GM10266 (cell line): Measurements from ENCODE around the gene VTI1A.

Experiments
- DNase-seq: peaks from one replicate; pipeline ENCODE4 v3.0.0; 2012; ENCODE audit errors: extremely low spot score
- CTCF ChIP-seq: IDR thresholded peaks from 2 replicates; pipeline ENCODE4 v1.5.1; 2012; ENCODE audit warnings: mild to moderate bottlenecking, low read depth; ENCODE audit not compliant: control insufficient read depth, insufficient read depth; ENCODE audit errors: missing control alignments

Gene VTI1A

DNA sequence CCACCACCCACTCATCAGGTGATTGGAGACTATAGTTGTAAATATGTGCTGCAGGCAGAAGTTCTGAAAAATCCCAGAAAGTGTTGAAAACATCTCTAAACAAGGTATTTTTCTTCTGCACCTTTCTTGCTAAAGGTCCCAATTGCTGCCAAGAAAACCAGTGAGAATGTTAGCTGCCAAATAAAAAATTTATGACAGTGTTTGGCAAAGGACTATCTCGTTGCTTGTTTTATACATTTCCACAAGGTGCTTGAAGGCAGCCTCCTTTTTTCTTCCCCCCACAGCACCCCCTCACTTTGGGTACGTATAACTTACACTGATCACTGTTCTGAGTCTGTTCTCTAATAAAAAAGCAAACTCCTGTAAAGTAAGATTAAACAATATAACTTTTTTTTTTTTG, 344.4 kb downstream of the VTI1A start:
- DNase-seq, result no peak
- TF ChIP-seq CTCF, result no peak

DNA sequence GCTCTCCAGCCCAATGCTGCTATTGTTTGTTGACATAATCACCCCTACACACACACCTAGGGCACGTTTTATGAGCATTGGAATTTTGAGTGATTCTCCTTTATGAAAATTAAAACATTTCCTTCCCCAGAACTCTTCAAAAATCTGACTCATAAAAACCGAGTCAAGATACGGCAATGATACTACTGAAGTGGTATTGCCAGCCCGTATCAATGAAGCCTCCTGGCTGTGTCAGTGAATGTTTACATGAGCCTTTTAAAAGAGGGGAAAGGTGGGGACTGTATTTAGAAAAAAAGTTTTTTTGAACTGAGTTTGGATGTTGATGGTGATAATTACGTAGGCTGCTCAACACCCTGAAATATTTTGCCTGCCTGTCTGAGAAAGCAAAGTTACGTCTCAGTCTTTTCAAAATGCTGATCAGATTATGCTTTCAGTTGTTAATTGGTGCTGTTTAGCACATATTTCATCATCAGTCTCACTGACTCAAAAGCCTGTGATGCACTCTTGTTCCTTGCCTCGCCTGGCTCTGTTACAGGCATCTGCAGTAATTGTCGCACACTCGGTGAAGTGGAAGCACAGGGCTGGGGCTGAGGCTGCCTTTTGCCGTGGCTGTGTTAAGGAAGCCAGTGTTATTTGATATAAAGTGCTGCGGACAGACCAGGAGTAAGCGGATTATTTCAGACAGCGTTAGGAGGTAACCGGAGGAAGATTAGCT, 345.6 kb downstream of the VTI1A start:
- DNase-seq, result no peak
- TF ChIP-seq CTCF, result no peak

- no peak for DNase-seq
Measured at GRCh38 chr10:112793202-112793921, 346.3 kb downstream of the VTI1A start.

GRCh38 chr10:112794201-112794600, 347.2 kb downstream of the VTI1A start:
- no peak for TF ChIP-seq CTCF
- DNase-seq, result no peak

More at GRCh38 chr10:112793202-112793921, 346.3 kb downstream of the VTI1A start:
- no peak for TF ChIP-seq CTCF

DNA sequence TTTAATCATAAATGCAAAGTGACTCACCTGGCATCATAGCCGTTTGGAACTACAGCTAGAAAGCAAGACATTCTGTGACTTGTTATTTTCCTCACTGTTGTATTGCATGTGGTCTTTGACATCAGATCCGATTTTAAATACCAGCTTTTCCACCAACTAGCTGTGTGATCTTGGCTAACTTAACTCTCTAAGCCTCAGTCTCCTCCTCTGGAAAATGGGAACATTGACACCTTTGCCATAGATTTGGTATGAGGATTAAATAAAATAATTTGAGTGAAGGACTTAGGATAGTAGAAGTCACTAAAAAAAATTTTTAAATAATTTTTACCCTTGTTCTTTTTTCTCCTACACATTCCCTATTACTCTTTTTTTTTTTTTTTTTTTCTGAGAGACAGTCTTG, 348.1 kb downstream of the VTI1A start:
- no peak for DNase-seq
- no peak for TF ChIP-seq CTCF

DNA sequence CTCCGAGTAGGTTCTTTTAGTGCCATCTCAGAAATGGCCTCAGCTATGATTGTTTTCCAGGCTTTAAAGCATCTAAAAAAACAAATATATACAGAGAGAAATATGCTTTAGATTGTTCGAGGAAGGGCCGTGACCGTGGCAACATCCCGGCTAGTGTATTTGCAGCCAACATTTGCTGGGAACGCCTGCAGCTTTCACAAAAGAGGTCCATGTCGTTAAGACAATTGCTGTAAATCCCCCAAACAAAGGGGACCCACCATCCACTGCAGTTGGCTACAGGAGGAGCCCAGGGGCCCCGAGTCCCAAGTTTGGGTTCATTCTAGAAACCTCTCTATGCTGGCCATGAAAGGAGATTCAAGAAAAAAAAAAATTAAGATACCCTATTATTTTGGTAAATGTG, 350.2 kb downstream of the VTI1A start:
- TF ChIP-seq CTCF, result no peak
- no peak for DNase-seq

DNA sequence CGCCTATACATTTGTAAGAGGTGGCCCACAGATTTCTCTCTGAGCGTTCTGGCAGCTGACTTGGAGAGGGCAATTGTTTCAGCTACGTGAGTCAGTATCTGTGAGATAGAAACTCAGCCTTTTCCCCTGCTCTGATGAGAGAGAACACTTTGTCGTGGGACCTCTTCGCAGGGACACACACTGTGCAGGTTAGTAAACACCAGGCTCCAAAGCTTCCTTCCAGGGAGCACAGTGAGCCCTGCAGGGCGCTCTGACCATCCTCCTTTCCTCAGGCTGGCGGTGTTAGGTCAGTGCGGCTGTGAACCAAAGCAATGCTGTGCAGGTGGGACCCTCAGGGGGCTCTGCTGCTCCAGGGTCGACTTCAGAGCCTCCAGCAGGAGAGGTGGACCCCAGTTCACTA, 350.8 kb downstream of the VTI1A start:
- no peak for TF ChIP-seq CTCF
- no peak for DNase-seq
